ENCODE data around the gene KCTD20. TPM values are rescaled to one million over a fixed set of nuclear protein-coding genes. Genes with fewer than 3 reads are reported as not detected.

The KCTD20 gene
- total RNA-seq, 6 experiments from 2014 or later: 53.0 to 81.7 (median 65.4) TPM

- peaks cover 30% of the 10 kb centered on the region for H3K4me1 Mint-ChIP-seq (ENCODE audit: low read depth)
- H3K27ac Mint-ChIP-seq: peak overlapping the region; percentile 77
- DNase-seq: peak; percentile 98
- no peaks in the 10 kb centered on the region for H3K36me3 Mint-ChIP-seq (ENCODE audit: low read depth)
- peak overlapping the region; percentile 84 for H3K4me3 Mint-ChIP-seq
- TF ChIP-seq CTCF (IDR thresholded peaks at IDR 0.05): peak; percentile 81
- no peaks in the 10 kb centered on the region for H3K27me3 Mint-ChIP-seq (ENCODE audit: insufficient read depth)
- no peaks in the 10 kb centered on the region for H3K9me3 Mint-ChIP-seq
These were observed 19.5 kb upstream of the KCTD20 start for GRCh38 chr6:36423101-36423824.

- no peaks in the 10 kb centered on the region for H3K27me3 Mint-ChIP-seq (ENCODE audit: insufficient read depth)
- peaks cover 48% of the 10 kb centered on the region for H3K4me1 Mint-ChIP-seq (ENCODE audit: low read depth)
- H3K9me3 Mint-ChIP-seq: no peaks in the 10 kb centered on the region
- TF ChIP-seq CTCF (IDR thresholded peaks at IDR 0.05): no peak
- no peaks in the 10 kb centered on the region for H3K36me3 Mint-ChIP-seq (ENCODE audit: low read depth)
- DNase-seq: no peak
- no peak overlapping the region for H3K27ac Mint-ChIP-seq
- no peak overlapping the region for H3K4me3 Mint-ChIP-seq
These were observed 16.2 kb upstream of the KCTD20 start for GRCh38 chr6:36426622-36427021.

DNA sequence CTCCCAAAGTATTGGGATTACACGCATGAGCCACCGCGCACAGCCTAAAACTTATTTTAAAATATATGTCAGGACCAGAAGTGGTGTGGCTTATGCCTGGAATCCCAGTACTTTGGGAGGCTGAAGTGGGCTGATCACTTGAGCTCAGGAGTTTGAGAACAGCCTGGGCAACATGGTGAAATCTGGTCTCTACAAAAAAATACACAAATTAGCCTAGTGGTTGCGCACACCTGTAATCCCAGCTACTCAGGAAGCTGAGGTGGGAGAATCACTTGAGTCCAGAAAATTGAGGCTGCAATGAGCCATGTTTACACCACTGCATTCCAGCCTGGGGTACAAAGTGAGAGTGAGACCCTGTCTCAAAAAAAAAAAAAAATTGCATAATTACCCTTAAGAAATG, 13.9 kb upstream of the KCTD20 start:
- DNase-seq: no peak
- H3K36me3 Mint-ChIP-seq (ENCODE audit: low read depth): peaks cover 6% of the 10 kb centered on the region
- H3K27ac Mint-ChIP-seq: no peak overlapping the region
- H3K4me3 Mint-ChIP-seq: no peak overlapping the region
- peaks cover 51% of the 10 kb centered on the region for H3K4me1 Mint-ChIP-seq (ENCODE audit: low read depth)
- peak; percentile 52 for TF ChIP-seq CTCF (IDR thresholded peaks at IDR 0.05)
- no peaks in the 10 kb centered on the region for H3K27me3 Mint-ChIP-seq (ENCODE audit: insufficient read depth)
- peaks cover 6% of the 10 kb centered on the region; the same call in 1 of the 2 replicates for H3K9me3 Mint-ChIP-seq

GRCh38 chr6:36430351-36430750, 12.4 kb upstream of the KCTD20 start:
- Mint-ChIP-seq H3K27me3 (ENCODE audit: insufficient read depth) (no peaks in the 10 kb centered on the region), H3K9me3 (peaks cover 6% of the 10 kb centered on the region; the same call in 1 of the 2 replicates), H3K36me3 (ENCODE audit: low read depth) (peaks cover 6% of the 10 kb centered on the region), H3K4me1 (ENCODE audit: low read depth) (peaks cover 51% of the 10 kb centered on the region), H3K4me3 (no peak overlapping the region; the same call in 1 of the 2 replicates), H3K27ac (peak overlapping the region; percentile 78)
- no peak for TF ChIP-seq CTCF (IDR thresholded peaks at IDR 0.05)
- no peak for DNase-seq

DNA sequence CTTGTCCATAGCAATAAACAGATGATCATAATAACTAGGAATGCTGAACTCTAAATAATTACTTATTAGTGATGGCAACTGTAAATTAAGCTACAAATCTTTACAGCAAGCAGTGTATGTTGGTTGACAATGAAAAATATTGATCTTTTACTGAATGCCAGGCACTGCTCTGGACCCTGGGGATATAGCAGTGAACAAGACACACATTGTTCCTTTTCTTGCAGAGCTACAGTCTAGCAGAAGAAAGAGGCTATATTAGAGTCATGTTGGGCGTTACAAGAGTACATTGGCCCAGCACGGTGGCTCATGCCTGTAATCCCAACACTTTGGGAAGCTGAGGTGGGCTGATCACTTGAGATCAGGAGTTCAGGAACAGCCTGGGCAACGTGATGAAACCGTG, 11.6 kb upstream of the KCTD20 start:
- H3K36me3 Mint-ChIP-seq (ENCODE audit: low read depth): peaks cover 6% of the 10 kb centered on the region
- TF ChIP-seq CTCF (IDR thresholded peaks at IDR 0.05): no peak
- peaks cover 60% of the 10 kb centered on the region for H3K4me1 Mint-ChIP-seq (ENCODE audit: low read depth)
- peaks cover 6% of the 10 kb centered on the region; the same call in 1 of the 2 replicates for H3K9me3 Mint-ChIP-seq
- H3K27ac Mint-ChIP-seq: peak overlapping the region; percentile 85; the same call in 1 of the 2 replicates
- no peak for DNase-seq
- H3K27me3 Mint-ChIP-seq (ENCODE audit: insufficient read depth): no peaks in the 10 kb centered on the region
- peak overlapping the region; percentile 7; the same call in 1 of the 2 replicates for H3K4me3 Mint-ChIP-seq

Data from HFFc6 (cell line).